HG03432 (cell line): ENCODE data around the gene RASL12.

Experiments
- ATAC-seq: cut with Tn5 transposase; IDR thresholded peaks from one replicate; pipeline ENCODE4 v1.9.1; 2021; ENCODE audit warnings: mild to moderate bottlenecking, moderate library complexity; ENCODE audit not compliant: unreplicated experiment

Gene RASL12

GRCh38 chr15:65092911-65093792, 25.4 kb upstream of the RASL12 start:
- ATAC-seq: no peak

GRCh38 chr15:65091946-65092770, 24.4 kb upstream of the RASL12 start:
- ATAC-seq: no peak

GRCh38 chr15:65089206-65089824, 21.5 kb upstream of the RASL12 start:
- no peak for ATAC-seq

- ATAC-seq: no peak
Observed at GRCh38 chr15:65088643-65089021, 20.8 kb upstream of the RASL12 start.

- no peak for ATAC-seq
Observed at GRCh38 chr15:65087873-65088642, 20.3 kb upstream of the RASL12 start.

GRCh38 chr15:65087411-65087810, 19.6 kb upstream of the RASL12 start:
- no peak for ATAC-seq

GRCh38 chr15:65086680-65087111, 18.9 kb upstream of the RASL12 start:
- no peak for ATAC-seq

- no peak for ATAC-seq
Observed at GRCh38 chr15:65085990-65086679, 18.3 kb upstream of the RASL12 start.

GRCh38 chr15:65085207-65085753, 17.5 kb upstream of the RASL12 start:
- no peak for ATAC-seq

GRCh38 chr15:65084500-65085206, 16.9 kb upstream of the RASL12 start:
- ATAC-seq: no peak

- no peak for ATAC-seq
Observed at GRCh38 chr15:65083262-65083701, 15.5 kb upstream of the RASL12 start.

GRCh38 chr15:65082303-65082953, 14.6 kb upstream of the RASL12 start:
- no peak for ATAC-seq

GRCh38 chr15:65081758-65082157, 14.0 kb upstream of the RASL12 start:
- no peak for ATAC-seq

- no peak for ATAC-seq
Observed at GRCh38 chr15:65081270-65081669, 13.5 kb upstream of the RASL12 start.

GRCh38 chr15:65079580-65079979, 11.8 kb upstream of the RASL12 start:
- ATAC-seq: no peak

GRCh38 chr15:65077981-65078352, 10.2 kb upstream of the RASL12 start:
- ATAC-seq: no peak

GRCh38 chr15:65077291-65077980, 9.6 kb upstream of the RASL12 start:
- no peak for ATAC-seq
